GM10266 (cell line): ENCODE measurements around the gene CPEB4.

Source experiments
- DNase-seq: peaks from one replicate; pipeline ENCODE4 v3.0.0; 2012; ENCODE audit errors: extremely low spot score
- TF ChIP-seq, protein P1 (sequence below): IDR thresholded peaks from 2 replicates; pipeline ENCODE4 v1.5.1; 2012; ENCODE audit warnings: mild to moderate bottlenecking, low read depth; ENCODE audit not compliant: control insufficient read depth, insufficient read depth; ENCODE audit errors: missing control alignments

The CPEB4 gene

DNA sequence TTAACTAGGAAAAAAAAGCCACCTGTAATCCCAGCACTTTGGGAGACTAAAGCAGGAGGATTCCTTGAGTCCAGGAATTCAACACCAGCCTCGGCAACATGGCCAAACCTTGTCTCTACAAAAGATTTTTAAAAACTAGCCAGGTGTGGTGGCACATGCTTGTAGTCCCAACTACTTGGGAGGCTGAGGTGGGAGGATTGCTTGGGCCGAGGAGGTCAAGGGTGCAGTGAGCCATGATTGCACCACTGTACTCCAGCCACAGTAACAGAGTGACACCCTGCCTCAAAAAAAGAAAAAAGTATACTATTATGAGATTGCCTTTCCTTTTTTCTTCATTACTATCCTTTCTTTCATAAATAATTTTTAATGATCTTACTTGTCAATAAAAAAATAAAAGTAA lies 45.8 kb downstream of the CPEB4 start:
- DNase-seq: no peak

DNA sequence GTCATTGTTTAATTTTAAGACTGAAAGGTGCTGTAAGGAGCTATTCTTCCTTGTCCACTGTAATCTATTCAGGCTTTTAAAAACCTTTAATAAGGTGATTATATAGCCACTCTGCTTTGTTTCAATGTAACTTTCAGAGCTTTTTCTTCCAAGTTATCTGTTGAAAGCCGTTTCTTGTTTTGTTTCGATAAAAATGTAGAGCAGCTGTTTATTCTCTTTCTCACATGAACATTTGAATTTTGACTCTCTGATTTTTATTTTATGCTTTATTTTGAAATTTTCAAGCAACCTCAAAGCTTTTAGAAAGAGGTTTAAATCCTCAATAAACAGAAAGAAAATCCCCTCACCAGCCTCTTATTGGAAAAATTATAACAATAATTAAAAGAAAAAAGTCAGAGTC lies 47.2 kb downstream of the CPEB4 start:
- no peak for DNase-seq
- TF ChIP-seq, protein P1, sequence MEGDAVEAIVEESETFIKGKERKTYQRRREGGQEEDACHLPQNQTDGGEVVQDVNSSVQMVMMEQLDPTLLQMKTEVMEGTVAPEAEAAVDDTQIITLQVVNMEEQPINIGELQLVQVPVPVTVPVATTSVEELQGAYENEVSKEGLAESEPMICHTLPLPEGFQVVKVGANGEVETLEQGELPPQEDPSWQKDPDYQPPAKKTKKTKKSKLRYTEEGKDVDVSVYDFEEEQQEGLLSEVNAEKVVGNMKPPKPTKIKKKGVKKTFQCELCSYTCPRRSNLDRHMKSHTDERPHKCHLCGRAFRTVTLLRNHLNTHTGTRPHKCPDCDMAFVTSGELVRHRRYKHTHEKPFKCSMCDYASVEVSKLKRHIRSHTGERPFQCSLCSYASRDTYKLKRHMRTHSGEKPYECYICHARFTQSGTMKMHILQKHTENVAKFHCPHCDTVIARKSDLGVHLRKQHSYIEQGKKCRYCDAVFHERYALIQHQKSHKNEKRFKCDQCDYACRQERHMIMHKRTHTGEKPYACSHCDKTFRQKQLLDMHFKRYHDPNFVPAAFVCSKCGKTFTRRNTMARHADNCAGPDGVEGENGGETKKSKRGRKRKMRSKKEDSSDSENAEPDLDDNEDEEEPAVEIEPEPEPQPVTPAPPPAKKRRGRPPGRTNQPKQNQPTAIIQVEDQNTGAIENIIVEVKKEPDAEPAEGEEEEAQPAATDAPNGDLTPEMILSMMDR: no peak

More for the DNA sequence above, 45.8 kb downstream of the CPEB4 start:
- TF ChIP-seq, protein P1: no peak

DNA sequence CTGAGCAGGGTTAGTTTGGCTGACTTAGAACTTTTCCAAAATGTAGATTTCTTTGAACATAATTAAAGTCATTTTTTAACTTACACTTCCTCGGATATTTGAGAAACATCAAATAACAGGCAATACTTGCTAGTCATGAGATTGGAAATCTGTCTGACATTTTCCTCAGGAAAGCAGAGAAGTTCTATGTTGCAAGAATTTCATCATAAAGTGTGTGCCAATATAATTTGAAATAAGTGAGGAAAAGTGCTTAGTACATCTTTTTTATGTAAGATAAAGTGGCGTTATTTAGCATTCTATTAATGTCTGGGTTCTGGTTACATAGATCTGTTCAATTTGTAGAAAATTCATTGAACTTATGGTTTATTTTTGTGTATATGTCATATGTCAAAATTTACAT lies 52.1 kb downstream of the CPEB4 start:
- TF ChIP-seq, protein P1: no peak
- no peak for DNase-seq

- TF ChIP-seq, protein P1: no peak
- DNase-seq: no peak
Measured at GRCh38 chr5:173941102-173941501, 53.0 kb downstream of the CPEB4 start.

DNA sequence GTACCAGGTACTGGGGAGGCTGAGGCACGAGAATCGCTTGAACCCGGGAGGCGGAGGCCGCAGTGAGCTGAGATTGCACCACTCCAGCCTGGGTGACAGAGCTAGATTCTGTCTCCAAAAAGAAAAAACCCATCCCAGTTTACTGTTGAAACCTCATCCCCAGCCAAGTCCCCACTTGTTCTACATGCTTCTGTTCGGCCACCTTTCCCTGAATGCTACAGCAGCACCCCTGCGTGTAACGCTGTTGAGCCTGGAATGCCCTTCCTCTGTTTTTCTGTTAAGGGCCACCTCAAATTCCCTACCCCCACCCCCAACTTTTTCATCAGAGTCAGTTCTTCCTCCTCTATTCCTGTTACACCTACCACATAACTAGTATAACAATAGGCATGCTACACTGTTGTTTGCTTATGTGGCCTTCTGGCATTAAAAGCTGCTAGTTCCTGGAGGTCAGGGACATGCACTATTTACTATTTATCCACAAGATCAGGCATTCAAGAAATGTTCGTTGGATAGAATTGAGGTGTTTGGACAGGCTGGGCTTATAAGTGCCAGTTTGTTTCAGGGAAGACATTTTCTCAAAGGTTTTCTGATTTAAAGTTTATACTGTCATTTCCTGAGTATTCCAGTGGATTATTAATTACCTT lies 53.7 kb downstream of the CPEB4 start:
- TF ChIP-seq, protein P1: no peak
- DNase-seq: no peak

DNA sequence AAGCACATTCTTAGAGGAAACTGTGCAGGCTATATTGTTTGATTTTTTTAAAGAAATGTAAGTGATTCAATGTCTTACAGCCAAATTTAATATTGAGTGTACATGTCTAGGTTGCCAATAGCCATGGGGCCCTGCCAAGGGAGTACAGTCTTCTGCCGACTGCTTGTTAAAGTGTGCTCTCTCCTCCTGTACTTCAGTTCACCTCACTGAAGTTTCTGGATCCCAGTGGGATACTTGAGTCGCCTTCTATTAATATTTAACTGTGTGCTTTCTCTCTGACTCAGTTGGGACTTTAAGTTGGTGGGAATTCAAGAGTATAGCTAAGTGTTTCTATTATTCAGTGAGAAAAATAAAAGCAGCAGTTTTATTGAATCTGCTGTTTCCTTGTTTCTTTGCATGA lies 56.4 kb downstream of the CPEB4 start:
- no peak for DNase-seq
- TF ChIP-seq, protein P1: no peak

GRCh38 chr5:173945160-173945559 lies 57.0 kb downstream of the CPEB4 start:
- DNase-seq: no peak
- TF ChIP-seq, protein P1: no peak
